Motor neuron (in vitro differentiated cells): ENCODE data around the gene ADTRP. TPM values are rescaled to one million over a fixed set of nuclear protein-coding genes. Genes with fewer than 3 reads are reported as not detected.

Experiments
- ATAC-seq, 8 experiments: fragments of 200-7000 bp; cut with Tn5 transposase; replicated peaks in 6 of 8; 2 replicates each; pipeline ENCODE4 v1.8.0; 2021; ENCODE audit warnings: mild to moderate bottlenecking in 8 of 8, moderate library complexity in 8 of 8
- H3K27ac ChIP-seq, 2 donors: fragments of 250-450 bp; sonication (Bioruptor Pico); 2 replicates each; pipeline ENCODE4 v1.9.0; 2021; ENCODE audit warnings: antibody characterized with exemption in 2 of 2, mild to moderate bottlenecking in 2 of 2, moderate library complexity in 1 of 2
- H3K4me1 ChIP-seq, 2 donors: fragments of 250-450 bp; sonication (Bioruptor Pico); replicated peaks in 1 of 2; 2 replicates each; pipeline ENCODE4 v1.6.1; 2021; ENCODE audit warnings: antibody characterized with exemption in 2 of 2, mild to moderate bottlenecking in 2 of 2, moderate library complexity in 1 of 2
- H3K4me3 ChIP-seq, 5 donors: fragments of 250-450 bp; sonication (Bioruptor Pico); 2 replicates each; pipeline ENCODE4 v1.9.0; 2021; ENCODE audit warnings: antibody characterized with exemption in 5 of 5, mild to moderate bottlenecking in 5 of 5, moderate library complexity in 4 of 5
- WGBS, 10 experiments: fragments of 450-650 bp; shearing (Covaris generic); methylation state at CpG; one replicate each; pipeline ENCODE4 v1.0.0; 2022; 5-methylcytosine and 5-hydroxymethylcytosine counted together
- in situ Hi-C, 9 experiments: fragments of 400-800 bp; cut with MboI; loops; one replicate each; pipeline ENCODE4 v1.15.0; 2021; ENCODE audit warnings: low sequenced_read_pairs in 9 of 9, low pct_unique_long_range_greater_than_20kb in 2 of 9; ENCODE audit not compliant: unreplicated experiment in 9 of 9
- total RNA-seq, 8 experiments: library from RNA; unstranded; fragments of 300-600 nt; gene quantifications; 2 replicates each; pipeline versions ENCODE4 v1.2.3 to v1.2.4, GENCODE V29; 2022

ADTRP gene
- total RNA-seq, 8 experiments from 2014 or later: 0.23 to 4.1 (median 0.52) TPM; not detected in 3

DNA sequence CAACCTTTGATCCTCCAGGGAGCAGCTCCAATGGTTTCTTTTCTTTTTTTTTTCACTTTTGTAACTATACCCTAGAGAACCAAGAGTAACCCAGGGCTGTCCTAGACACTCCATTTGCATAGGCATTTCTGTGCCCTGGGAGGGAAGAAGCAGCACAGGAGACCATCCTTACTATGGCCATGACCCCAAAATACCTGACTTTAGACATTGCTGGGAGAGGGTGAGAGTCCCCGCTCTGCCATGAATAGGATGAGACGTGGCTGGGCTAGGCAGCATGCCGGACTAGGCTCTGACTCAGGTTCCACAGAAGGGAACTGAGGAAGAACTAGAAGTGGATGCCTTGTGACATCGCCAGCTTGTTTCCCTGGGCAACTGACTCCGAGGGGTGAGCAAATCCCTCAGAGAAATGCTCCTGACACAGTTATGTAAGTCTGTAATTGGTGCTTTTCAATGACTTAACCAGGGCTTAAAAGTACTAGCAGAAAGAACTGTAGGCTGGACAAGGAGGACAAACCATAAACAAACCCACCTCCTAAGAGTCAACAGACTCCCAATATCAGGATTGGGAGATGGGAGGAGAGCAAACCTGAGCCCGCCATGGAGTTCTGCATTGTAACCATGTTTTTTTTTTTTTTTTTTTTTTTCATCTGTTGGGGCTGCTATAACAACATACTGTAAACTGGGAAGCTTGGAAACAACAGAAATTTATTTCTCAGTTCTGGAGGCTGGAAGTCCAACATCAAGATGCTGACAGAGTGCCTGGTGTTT lies 910 bp upstream of the ADTRP start:
- in situ Hi-C loops: no loop called here
- no peaks in the 10 kb centered on the region for H3K4me1 ChIP-seq
- no peak overlapping the region for H3K27ac ChIP-seq
- WGBS, 10 experiments: 80 to 100% (median 90%) methylated on average over 1 to 5 of the region's 6 CpGs; no CpG with 5 or more reads in 4 of the 10 experiments
- peak in 5 of 8 experiments; percentile 20 to 91 (median 25) for ATAC-seq
- no peak overlapping the region for H3K4me3 ChIP-seq

DNA sequence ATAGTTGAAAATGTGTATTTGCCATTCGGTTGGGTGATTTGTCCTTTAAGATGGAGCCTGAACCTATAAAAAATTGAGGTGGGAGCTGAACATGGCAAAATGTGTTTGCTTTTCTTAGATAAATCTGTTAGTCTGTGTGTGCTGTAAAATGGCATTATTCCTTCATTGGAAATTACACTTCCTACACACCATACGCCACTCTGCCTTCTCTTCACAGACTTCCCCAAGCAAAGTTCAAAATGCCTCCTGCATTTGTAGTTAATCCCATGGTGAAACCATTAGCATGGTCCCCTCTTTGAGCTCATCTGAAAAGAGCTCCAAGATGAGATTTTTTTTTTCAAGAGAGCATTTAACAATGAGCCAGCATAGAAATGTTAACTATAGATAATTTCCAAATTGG lies 567 bp downstream of the ADTRP start:
- no peaks in the 10 kb centered on the region for H3K4me1 ChIP-seq
- H3K4me3 ChIP-seq: no peak overlapping the region
- WGBS, 10 experiments: 80 to 100% (median 92%) methylated on average over 1 to 2 of the region's 2 CpGs; no CpG with 5 or more reads in 1 of the 10 experiments
- ATAC-seq: no peak
- no peak overlapping the region for H3K27ac ChIP-seq
- in situ Hi-C loops: no loop called here

- WGBS, 10 experiments: 80 to 100% (median 96%) methylated on average over 1 to 8 of the region's 8 CpGs
- Histone ChIP-seq H3K4me3 (no peak overlapping the region), H3K27ac (no peak overlapping the region), H3K4me1 (no peaks in the 10 kb centered on the region)
- in situ Hi-C loops: no loop called here
- no peak for ATAC-seq
Measured at GRCh38 chr6:11775791-11776409, 2.7 kb downstream of the ADTRP start.

GRCh38 chr6:11774426-11774825 lies 4.2 kb downstream of the ADTRP start:
- Histone ChIP-seq H3K4me3 (no peak overlapping the region), H3K27ac (no peak overlapping the region), H3K4me1 (no peaks in the 10 kb centered on the region)
- ATAC-seq: no peak
- in situ Hi-C loops: no loop called here
- 47 to 75% (median 50%) methylated on average over 1 to 3 of the region's 4 CpGs; no CpG with 5 or more reads in 7 of the 10 experiments for WGBS, 10 experiments

DNA sequence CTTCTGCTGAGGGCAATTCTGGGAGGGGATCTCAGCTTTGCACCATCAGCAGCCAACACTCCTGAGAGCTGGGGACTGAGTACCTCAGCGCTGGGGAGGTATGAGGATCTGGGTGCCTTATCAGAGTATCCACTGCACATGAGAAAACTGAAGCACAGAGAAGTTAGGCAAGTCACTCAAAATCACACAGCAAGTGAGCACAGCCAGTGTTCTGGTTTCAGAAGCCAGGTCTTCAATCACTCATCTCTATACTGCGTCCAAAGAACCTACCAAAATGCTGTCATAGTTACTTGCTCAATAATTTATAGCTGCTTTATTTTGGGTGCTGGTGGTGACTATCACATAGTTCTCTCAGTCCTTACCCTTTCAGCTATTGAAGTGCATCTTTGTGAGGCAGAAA lies 5.0 kb downstream of the ADTRP start:
- Histone ChIP-seq H3K4me3 (no peak overlapping the region), H3K27ac (no peak overlapping the region), H3K4me1 (no peaks in the 10 kb centered on the region)
- in situ Hi-C loops: no loop called here
- ATAC-seq: no peak
- 92 to 100% methylated on average over 1 to 2 of the region's 2 CpGs; no CpG with 5 or more reads in 8 of the 10 experiments for WGBS, 10 experiments

- Histone ChIP-seq H3K4me1 (no peaks in the 10 kb centered on the region), H3K4me3 (no peak overlapping the region), H3K27ac (no peak overlapping the region)
- 79 to 100% (median 94%) methylated on average over 1 to 5 of the region's 5 CpGs; no CpG with 5 or more reads in 1 of the 10 experiments for WGBS, 10 experiments
- in situ Hi-C loops: no loop called here
- ATAC-seq: no peak
Measured at GRCh38 chr6:11773013-11773412, 5.6 kb downstream of the ADTRP start.

DNA sequence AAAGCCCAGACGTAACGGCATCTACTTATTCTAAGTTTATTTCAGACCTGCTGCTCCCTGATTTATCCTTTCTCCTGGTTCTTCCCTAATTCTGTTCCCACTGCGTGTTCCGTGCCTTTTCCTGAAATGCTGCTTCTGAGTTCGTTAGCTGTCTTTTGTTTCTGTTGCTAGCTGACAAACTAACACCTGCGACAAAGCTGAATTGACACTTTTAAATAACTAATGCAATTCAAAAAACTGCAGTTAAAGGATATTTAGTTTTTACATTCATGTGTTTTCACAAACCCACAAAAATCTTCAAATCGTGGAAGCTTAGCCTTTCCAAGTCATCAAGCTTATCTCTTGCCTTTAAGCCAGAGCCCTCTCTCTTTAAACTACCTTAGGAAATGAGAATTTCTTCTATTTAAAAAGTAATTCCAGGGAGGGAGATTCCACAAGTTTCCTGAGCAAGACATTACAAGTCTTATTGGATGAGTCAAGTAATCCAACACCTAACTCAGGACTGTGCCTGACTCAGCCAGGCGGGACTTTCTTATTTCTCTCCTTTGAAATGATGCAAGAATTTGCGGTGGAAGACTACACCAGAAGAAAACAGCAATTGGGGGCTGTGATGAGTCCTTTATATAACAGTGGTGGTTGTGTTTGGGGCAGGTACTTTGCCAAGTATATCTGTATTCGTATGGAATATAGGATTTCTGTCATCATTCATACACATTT lies 6.3 kb downstream of the ADTRP start:
- ATAC-seq: peak in 2 of 8 experiments; percentile 12 to 14
- H3K4me1 ChIP-seq: no peaks in the 10 kb centered on the region
- no peak overlapping the region for H3K27ac ChIP-seq
- 41 to 100% (median 77%) methylated on average over 1 to 10 of the region's 10 CpGs for WGBS, 10 experiments
- in situ Hi-C loops: no loop called here
- H3K4me3 ChIP-seq: no peak overlapping the region

DNA sequence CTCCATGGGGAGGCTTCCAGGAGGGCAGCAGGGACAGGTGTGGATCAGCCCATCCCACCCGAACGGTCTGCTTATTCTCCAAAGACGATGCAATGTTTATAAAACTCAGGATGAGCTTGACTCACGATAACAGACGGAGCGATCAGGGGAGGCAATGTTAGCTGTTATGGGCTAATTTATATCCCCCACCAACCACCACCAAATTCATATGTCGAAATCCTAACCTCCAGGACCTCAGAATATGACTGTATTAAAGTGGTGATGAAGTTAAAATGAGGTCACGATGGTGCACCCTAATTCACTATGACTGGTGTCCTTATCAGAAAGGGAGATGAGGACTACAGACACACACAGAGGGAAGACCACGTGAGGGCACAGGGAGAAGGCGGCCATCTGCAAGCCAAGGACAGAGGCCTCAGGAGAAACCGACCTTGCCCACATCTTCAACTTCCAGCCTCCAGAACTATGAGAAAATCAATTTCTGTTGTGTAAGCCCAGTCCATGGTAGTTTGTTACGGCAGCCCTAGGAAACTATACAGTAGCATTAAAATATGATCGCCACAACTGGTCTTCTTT lies 7.0 kb downstream of the ADTRP start:
- ATAC-seq: no peak
- WGBS, 10 experiments: 64 to 100% (median 92%) methylated on average over 2 to 12 of the region's 13 CpGs; no CpG with 5 or more reads in 3 of the 10 experiments
- in situ Hi-C loops: no loop called here
- H3K4me1 ChIP-seq: no peaks in the 10 kb centered on the region
- H3K27ac ChIP-seq: no peak overlapping the region
- H3K4me3 ChIP-seq: no peak overlapping the region

DNA sequence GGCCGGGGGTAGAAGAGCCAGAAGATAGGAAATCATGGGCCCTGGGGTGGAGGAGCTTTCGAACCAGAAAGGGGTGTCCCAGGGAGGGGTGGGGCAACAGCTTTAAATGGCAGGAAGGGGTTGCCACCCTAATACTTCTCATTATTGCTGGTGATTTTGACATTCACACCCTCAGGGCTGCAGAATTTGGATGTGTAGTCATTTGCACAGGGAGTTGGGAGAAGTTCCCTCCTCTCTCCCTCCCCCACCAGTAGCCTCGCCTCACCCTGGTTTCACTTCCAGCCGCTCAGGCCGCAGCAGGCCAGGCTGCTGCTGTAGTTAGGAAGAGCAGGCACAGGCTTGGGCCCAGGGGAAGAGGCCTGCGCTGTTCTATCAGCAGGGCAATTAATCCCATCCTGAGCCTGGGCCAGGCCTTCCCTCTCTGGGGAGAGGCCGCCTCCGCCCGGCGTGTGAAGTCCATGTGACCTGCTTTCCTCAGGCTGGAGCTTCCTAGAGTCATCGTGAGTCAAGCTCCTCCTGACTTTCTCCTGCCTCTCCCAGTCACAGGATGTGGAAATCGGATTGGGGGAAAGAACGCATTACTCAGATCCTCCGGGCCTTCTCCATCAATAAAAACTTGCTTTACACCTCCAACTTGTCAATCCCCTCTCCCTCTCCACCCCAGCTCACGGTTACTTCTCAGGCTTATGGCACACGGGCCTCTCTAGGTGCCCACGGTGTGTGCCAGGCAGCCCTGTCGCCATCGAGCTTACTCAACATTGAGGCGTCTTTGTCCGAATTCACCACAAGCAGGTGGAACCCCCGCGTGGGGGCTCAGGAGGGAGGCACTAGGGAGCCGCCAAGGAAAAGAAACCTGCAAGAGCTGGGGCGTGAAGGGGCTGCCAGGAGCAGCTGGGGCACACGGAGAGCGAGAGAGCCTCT lies 7.8 kb downstream of the ADTRP start:
- WGBS, 10 experiments: 17 to 91% (median 80%) methylated on average over 1 to 11 of the region's 27 CpGs; no CpG with 5 or more reads in 2 of the 10 experiments
- H3K4me3 ChIP-seq: no peak overlapping the region
- in situ Hi-C loops: no loop called here
- no peaks in the 10 kb centered on the region for H3K4me1 ChIP-seq
- no peak overlapping the region for H3K27ac ChIP-seq
- ATAC-seq: peak; percentile 25 to 84 (median 71)

DNA sequence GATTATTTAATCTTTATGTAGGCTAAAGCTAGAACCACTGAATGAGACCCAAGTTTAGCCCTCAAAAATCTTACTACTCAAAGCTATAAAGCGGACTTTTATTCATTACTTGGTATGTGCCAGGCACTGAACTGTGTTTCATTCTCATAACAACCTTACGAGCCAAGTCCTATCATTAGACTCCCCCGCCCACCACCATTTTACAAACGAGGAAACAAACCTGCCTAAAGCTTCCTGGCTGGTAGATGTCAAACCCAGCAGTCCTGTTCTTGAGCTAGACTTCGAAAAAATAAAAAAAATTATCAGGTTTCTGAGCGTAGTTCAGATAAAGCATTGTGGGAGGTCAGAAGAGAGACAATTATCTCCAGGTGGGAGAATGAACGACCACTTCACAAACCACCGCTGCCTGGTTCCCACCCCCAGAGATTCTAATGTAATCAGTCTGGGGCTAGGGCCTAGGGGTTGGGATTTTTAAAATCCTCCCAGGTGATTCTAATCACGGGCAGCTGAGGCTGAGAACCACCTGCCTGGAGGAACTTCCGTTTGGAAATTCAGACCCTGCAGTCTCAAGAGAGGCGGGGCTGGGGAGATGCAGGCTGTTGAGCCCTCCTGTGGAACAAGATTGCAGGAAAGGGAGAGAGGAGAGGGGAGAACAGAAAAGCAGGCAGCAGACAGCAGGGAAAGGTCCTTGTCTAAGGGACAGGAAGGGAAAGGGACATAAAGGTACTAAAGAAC lies 8.6 kb downstream of the ADTRP start:
- no peak overlapping the region for H3K27ac ChIP-seq
- H3K4me3 ChIP-seq: no peak overlapping the region
- in situ Hi-C loops: no loop called here
- no peaks in the 10 kb centered on the region for H3K4me1 ChIP-seq
- 34 to 100% (median 60%) methylated on average over 1 to 10 of the region's 11 CpGs; no CpG with 5 or more reads in 1 of the 10 experiments for WGBS, 10 experiments
- no peak for ATAC-seq

- no peak for ATAC-seq
- in situ Hi-C loops: no loop called here
- Histone ChIP-seq H3K4me1 (no peaks in the 10 kb centered on the region), H3K4me3 (no peak overlapping the region), H3K27ac (no peak overlapping the region)
- 0 to 100% (median 73%) methylated on average over 1 to 2 of the region's 2 CpGs; no CpG with 5 or more reads in 4 of the 10 experiments for WGBS, 10 experiments
Measured at GRCh38 chr6:11769244-11769643, 9.4 kb downstream of the ADTRP start.
